ENCODE measurements around the gene CDH4. TPM values are rescaled to one million over a fixed set of nuclear protein-coding genes. Genes with fewer than 3 reads are reported as not detected.

CDH4 gene
- total RNA-seq, 1 experiment from 2014 or later: not detected

- ChIA-PET POLR2A (no interaction called here), CTCF (no interaction called here)
These were observed 43.2 kb downstream of the CDH4 start for GRCh38 chr20:61295249-61295648.

GRCh38 chr20:61295682-61296628 is 43.9 kb downstream of the CDH4 start:
- no peak for DNase-seq (ENCODE audit: low read depth, low spot score)
- CTCF ChIA-PET: no interaction called here
- in situ Hi-C loops (cut with HindIII; ENCODE audit: low pct_unique_long_range_greater_than_20kb, low sequenced_read_pairs): no loop called here
- Histone ChIP-seq H3K27me3 (ENCODE audit: control insufficient read depth, insufficient read depth, low read length) (no peaks in the 10 kb centered on the region), H3K9me3 (ENCODE audit: control insufficient read depth, insufficient read depth, low read depth, low read length) (no peaks in the 10 kb centered on the region), H3K4me1 (ENCODE audit: control insufficient read depth, insufficient read depth, low read length) (no peaks in the 10 kb centered on the region), H3K27ac (ENCODE audit: low read length) (no peak overlapping the region), H3K4me3 (ENCODE audit: low read depth in 2 of 2, low read length in 2 of 2) (no peak overlapping the region), H3K36me3 (ENCODE audit: control insufficient read depth, insufficient read depth, low read length) (no peaks in the 10 kb centered on the region)
- no peak for ATAC-seq
- POLR2A ChIA-PET: no interaction called here
- intact Hi-C loops (cut with micrococcal nuclease; ENCODE audit: unreplicated experiment): no loop called here
- BruUV-seq (replicated peaks): no TSS peak
- TF ChIP-seq TCF7L2 (IDR thresholded peaks at IDR 0.05; ENCODE audit: low read depth, low read length) (no peak), REST (IDR thresholded peaks at IDR 0.05; ENCODE audit: insufficient read depth in 1 of 2, low read depth in 2 of 2, low read length in 1 of 2) (no peak), SIN3A (IDR thresholded peaks at IDR 0.05; ENCODE audit: borderline replicate concordance, insufficient read depth, low read depth, low read length) (no peak)

More at GRCh38 chr20:61295249-61295648, 43.2 kb downstream of the CDH4 start:
- DNase-seq (ENCODE audit: low read depth, low spot score) (no peak), ATAC-seq (no peak)
- no TSS peak for BruUV-seq (replicated peaks)
- H3K9me3 ChIP-seq (ENCODE audit: control insufficient read depth, insufficient read depth, low read depth, low read length): no peaks in the 10 kb centered on the region
- H3K4me3 ChIP-seq (ENCODE audit: low read depth in 2 of 2, low read length in 2 of 2): no peak overlapping the region
- H3K27me3 ChIP-seq (ENCODE audit: control insufficient read depth, insufficient read depth, low read length): no peaks in the 10 kb centered on the region
- intact Hi-C loops (cut with micrococcal nuclease; ENCODE audit: unreplicated experiment) (no loop called here), in situ Hi-C loops (cut with HindIII; ENCODE audit: low pct_unique_long_range_greater_than_20kb, low sequenced_read_pairs) (no loop called here)
- TF ChIP-seq SIN3A (IDR thresholded peaks at IDR 0.05; ENCODE audit: borderline replicate concordance, insufficient read depth, low read depth, low read length) (no peak), TCF7L2 (IDR thresholded peaks at IDR 0.05; ENCODE audit: low read depth, low read length) (no peak), POLR2AphosphoS5 (IDR thresholded peaks at IDR 0.05; ENCODE audit: low read depth, low read length) (no peak), CTCF (IDR thresholded peaks at IDR 0.05) (no peak), REST (IDR thresholded peaks at IDR 0.05; ENCODE audit: insufficient read depth in 1 of 2, low read depth in 2 of 2, low read length in 1 of 2) (no peak)
- no peaks in the 10 kb centered on the region for H3K4me1 ChIP-seq (ENCODE audit: control insufficient read depth, insufficient read depth, low read length)
- no peaks in the 10 kb centered on the region for H3K36me3 ChIP-seq (ENCODE audit: control insufficient read depth, insufficient read depth, low read length)
- no peak overlapping the region for H3K27ac ChIP-seq (ENCODE audit: low read length)
